AML-193 (cell line): ENCODE results near the gene FCER1G.

Source experiments
- DNase-seq, 2 experiments: peaks; one replicate each; lab custom pipeline; 2025; lab: John Stamatoyannopoulos, UW

Gene FCER1G

GRCh38 chr1:161188381-161188780 lies 26.7 kb upstream of the FCER1G start:
- no peak for DNase-seq

GRCh38 chr1:161189036-161189435 lies 26.1 kb upstream of the FCER1G start:
- DNase-seq = no peak

GRCh38 chr1:161190962-161191521 lies 24.1 kb upstream of the FCER1G start:
- DNase-seq = no peak

- no peak for DNase-seq
Observed at GRCh38 chr1:161191971-161192370, 23.1 kb upstream of the FCER1G start.

- peak; percentile 73 to 79 for DNase-seq
Observed at GRCh38 chr1:161192476-161193465, 22.3 kb upstream of the FCER1G start.

- DNase-seq = no peak
Observed at GRCh38 chr1:161193561-161194235, 21.4 kb upstream of the FCER1G start.

GRCh38 chr1:161195171-161195570 lies 19.9 kb upstream of the FCER1G start:
- no peak for DNase-seq

GRCh38 chr1:161196111-161196510 lies 19.0 kb upstream of the FCER1G start:
- no peak for DNase-seq

- DNase-seq = no peak
Observed at GRCh38 chr1:161196521-161197451, 18.3 kb upstream of the FCER1G start.

GRCh38 chr1:161197560-161198193 lies 17.4 kb upstream of the FCER1G start:
- no peak for DNase-seq

- no peak for DNase-seq
Observed at GRCh38 chr1:161198194-161198896, 16.8 kb upstream of the FCER1G start.

GRCh38 chr1:161198897-161199431 lies 16.1 kb upstream of the FCER1G start, which contains the start of gene ADAMTS4:
TSS of gene ADAMTS4 (minus strand) at chr1:161199054. CDS start at chr1:161198627, 427 bp downstream.
- DNase-seq = no peak

- no peak for DNase-seq
Observed at GRCh38 chr1:161199506-161200139, 15.5 kb upstream of the FCER1G start.

GRCh38 chr1:161200421-161200991 lies 14.6 kb upstream of the FCER1G start:
- no peak for DNase-seq

- peak; percentile 14 to 22 for DNase-seq
Observed at GRCh38 chr1:161200992-161201835, 13.9 kb upstream of the FCER1G start.

- peak; percentile 96 to 97 for DNase-seq
Observed at GRCh38 chr1:161201836-161202712, 13.0 kb upstream of the FCER1G start, which contains the start of gene NDUFS2. TSS of gene NDUFS2 (plus strand) at chr1:161202367. CDS start at chr1:161202386, 19 bp downstream.
